Esophagus squamous epithelium (tissue), 5 donors: ENCODE data around the gene RASGRF1. TPM values are rescaled to one million over a fixed set of nuclear protein-coding genes. Genes with fewer than 3 reads are reported as not detected.
A peak's percentile ranks its signal among the peaks of the same experiment; 100 is the strongest.

Experiments used
- DNase-seq: peaks from one replicate; lab custom pipeline; 2025; lab: John Stamatoyannopoulos, UW
- H3K27ac ChIP-seq, 4 donors: fragments of 200-600 bp; sonication (generic); one replicate each; pipeline ENCODE4 v1.5.1; 2016 to 2019; ENCODE audit warnings: mild to moderate bottlenecking in 1 of 4
- H3K27me3 ChIP-seq, 4 donors: fragments of 200-600 bp; sonication (generic); 1 replicate in 3 of 4; 2 replicates in 1 of 4; pipeline versions ENCODE4 v1.5.1 to v1.6.0; 2017 to 2021; ENCODE audit warnings: antibody characterized with exemption in 1 of 4
- H3K36me3 ChIP-seq, 3 donors: fragments of 200-600 bp; sonication (generic); one replicate each; pipeline ENCODE4 v1.5.1; 2016 to 2019
- H3K4me1 ChIP-seq, 3 donors: fragments of 200-600 bp; sonication (generic); one replicate each; pipeline ENCODE4 v1.5.1; 2017 to 2019
- H3K4me3 ChIP-seq, 4 donors: fragments of 200-600 bp; sonication (generic); 1 replicate in 3 of 4; 2 replicates in 1 of 4; pipeline ENCODE4 v1.5.1; 2016 to 2019; ENCODE audit warnings: mild to moderate bottlenecking in 2 of 4, moderate library complexity in 1 of 4
- H3K9me3 ChIP-seq, 3 donors: fragments of 200-600 bp; sonication (generic); one replicate each; pipeline ENCODE4 v1.5.1; 2016 to 2019
- CTCF ChIP-seq, 6 experiments: fragments of 450-650 bp in 4 of 6; fragments of 200-600 bp in 2 of 6; sonication (generic) in 2 of 6; IDR thresholded peaks; one replicate each; pipeline ENCODE4 v1.5.1; 2016 to 2019; ENCODE audit warnings: antibody characterized with exemption in 6 of 6, mild to moderate bottlenecking in 4 of 6, moderate library complexity in 4 of 6
- POLR2A ChIP-seq, 4 donors: fragments of 450-650 bp; IDR thresholded peaks; one replicate each; pipeline ENCODE4 v1.6.1; 2017; ENCODE audit warnings: antibody characterized with exemption in 4 of 4, mild to moderate bottlenecking in 4 of 4, moderate library complexity in 3 of 4
- WGBS, 2 donors: methylation state at CpG; one replicate each; pipeline ENCODE4 v1.1.5; 2018; 5-methylcytosine and 5-hydroxymethylcytosine counted together
- intact Hi-C: fragments of 100-400 bp; cut with DNase I; formaldehyde crosslinking; loops from one replicate; pipeline ENCODE4 v1.15.0; 2022
- total RNA-seq, 4 donors: library from RNA; depleted of rRNA; stranded (reverse); fragments of >200 nt; gene quantifications; one replicate each; pipeline ENCODE4 v1.1.0, GENCODE V29; 2016
- donor health status: DM: yes; HTN: yes; CAD: no.

Gene RASGRF1
- total RNA-seq, 4 donors from 2014 or later = 0.23 TPM; not detected in 3

- H3K36me3 ChIP-seq = peaks cover 8 to 68% (median 15%) of the 10 kb centered on the region in 3 donors
- peaks cover 0 to 50% (median 19%) of the 10 kb centered on the region in 3 donors for H3K4me1 ChIP-seq
- intact Hi-C loops = no loop called here
- TF ChIP-seq POLR2A (IDR thresholded peaks at IDR 0.05) = no peak
- TF ChIP-seq CTCF (IDR thresholded peaks at IDR 0.05) = no peak
- no peaks in the 10 kb centered on the region for H3K27me3 ChIP-seq
- no peak overlapping the region for H3K4me3 ChIP-seq
- no peak for DNase-seq
- WGBS, 2 donors = 73% methylated on average over 11 to 16 of the region's 17 CpGs
- H3K27ac ChIP-seq = peak overlapping the region in 1 of 4 donors; percentile 0
- H3K9me3 ChIP-seq = no peaks in the 10 kb centered on the region
Observed at GRCh38 chr15:78927077-78927790, 163.3 kb downstream of the RASGRF1 start.

GRCh38 chr15:78925956-78926743 lies 164.4 kb downstream of the RASGRF1 start:
- intact Hi-C loops = no loop called here
- Histone ChIP-seq H3K27ac (no peak overlapping the region), H3K4me1 (peaks cover 0 to 39% (median 10%) of the 10 kb centered on the region in 3 donors), H3K4me3 (no peak overlapping the region), H3K9me3 (no peaks in the 10 kb centered on the region), H3K36me3 (peaks cover 18 to 70% (median 24%) of the 10 kb centered on the region in 3 donors), H3K27me3 (no peaks in the 10 kb centered on the region)
- TF ChIP-seq POLR2A (IDR thresholded peaks at IDR 0.05) (no peak), CTCF (IDR thresholded peaks at IDR 0.05) (no peak)
- no peak for DNase-seq
- 77 to 90% methylated on average over 2 to 3 of the region's 5 CpGs for WGBS, 2 donors

- intact Hi-C loops = no loop called here
- H3K9me3 ChIP-seq = no peaks in the 10 kb centered on the region
- DNase-seq = no peak
- TF ChIP-seq CTCF (IDR thresholded peaks at IDR 0.05) = no peak
- no peak for TF ChIP-seq POLR2A (IDR thresholded peaks at IDR 0.05)
- peaks cover 0 to 29% (median 0%) of the 10 kb centered on the region in 3 donors for H3K4me1 ChIP-seq
- no peak overlapping the region for H3K4me3 ChIP-seq
- H3K27me3 ChIP-seq = no peaks in the 10 kb centered on the region
- WGBS, 2 donors = 71 to 89% methylated on average over 3 to 5 of the region's 10 CpGs
- H3K36me3 ChIP-seq = peaks cover 20 to 80% (median 24%) of the 10 kb centered on the region in 3 donors
- no peak overlapping the region for H3K27ac ChIP-seq
Observed at GRCh38 chr15:78925076-78925624, 165.4 kb downstream of the RASGRF1 start.

GRCh38 chr15:78923480-78924360 lies 166.9 kb downstream of the RASGRF1 start:
- Histone ChIP-seq H3K36me3 (peaks cover 20 to 95% (median 24%) of the 10 kb centered on the region in 3 donors), H3K27me3 (no peaks in the 10 kb centered on the region), H3K4me1 (peaks cover 0 to 20% (median 0%) of the 10 kb centered on the region in 3 donors), H3K27ac (no peak overlapping the region), H3K4me3 (no peak overlapping the region), H3K9me3 (no peaks in the 10 kb centered on the region)
- DNase-seq = no peak
- intact Hi-C loops = no loop called here
- 86 to 88% methylated on average over 10 to 12 of the region's 18 CpGs for WGBS, 2 donors
- TF ChIP-seq CTCF (IDR thresholded peaks at IDR 0.05) (no peak), POLR2A (IDR thresholded peaks at IDR 0.05) (no peak)
